Stimulated activated CD4-positive, alpha-beta T cell treated with anti-CD3 and anti-CD28 coated beads, TNF-alpha, amount 100 ng/mL, for 1 hour (primary cell): ENCODE data around the gene GGA1.
"Not testable (repeated sequence)": the region's sequence is repeated elsewhere in the genome, so short reads cannot be mapped to it uniquely, and the experiment has no call there.

Source experiments
- DNase-seq, 3 donors: peaks; one replicate each; pipeline ENCODE4 v3.0.0-alpha.2; 2020; ENCODE audit warnings: low read depth in 3 of 3, low spot score in 1 of 3

Gene GGA1

GRCh38 chr22:37647928-37648327 is 39.3 kb downstream of the GGA1 start:
- DNase-seq, result no peak

- DNase-seq, result no peak
Observed at GRCh38 chr22:37650463-37651136, 42.0 kb downstream of the GGA1 start.

- no peak for DNase-seq
Observed at GRCh38 chr22:37654563-37655251, 46.1 kb downstream of the GGA1 start.

- no peak for DNase-seq
Observed at GRCh38 chr22:37655252-37655563, 46.6 kb downstream of the GGA1 start.

DNA sequence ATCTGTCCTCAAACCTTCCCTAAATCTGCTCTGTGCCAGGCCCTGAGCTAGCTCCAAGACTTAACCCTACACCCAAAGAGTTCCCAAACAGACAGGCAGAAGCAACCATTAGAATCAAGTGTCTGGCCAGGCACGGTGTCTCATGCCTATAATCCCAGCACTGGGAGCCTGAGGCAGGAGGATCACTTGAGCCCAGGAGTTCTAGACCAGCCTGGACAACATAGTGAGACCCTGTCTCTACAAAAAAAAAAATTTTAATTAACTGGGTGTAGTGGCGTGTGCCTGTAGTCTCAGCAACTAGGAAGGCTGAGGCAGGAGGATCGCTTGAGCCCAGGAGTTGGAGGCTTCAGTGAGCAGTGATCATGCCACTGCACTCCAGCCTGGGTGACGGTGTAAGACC is 47.9 kb downstream of the GGA1 start:
- DNase-seq, result not testable (repeated sequence)

- no peak for DNase-seq
Observed at GRCh38 chr22:37657590-37658132, 49.0 kb downstream of the GGA1 start.

- DNase-seq, result peak; percentile 96 to 98 (median 96)
Observed at GRCh38 chr22:37658133-37659065, 49.8 kb downstream of the GGA1 start, which contains the start of gene PDXP. TSS of gene PDXP (plus strand) at chr22:37658723. CDS start at chr22:37658783, 60 bp downstream.

- DNase-seq, result no peak
Observed at GRCh38 chr22:37659066-37659896, 50.6 kb downstream of the GGA1 start.

GRCh38 chr22:37659897-37660708 is 51.5 kb downstream of the GGA1 start:
- no peak for DNase-seq

DNA sequence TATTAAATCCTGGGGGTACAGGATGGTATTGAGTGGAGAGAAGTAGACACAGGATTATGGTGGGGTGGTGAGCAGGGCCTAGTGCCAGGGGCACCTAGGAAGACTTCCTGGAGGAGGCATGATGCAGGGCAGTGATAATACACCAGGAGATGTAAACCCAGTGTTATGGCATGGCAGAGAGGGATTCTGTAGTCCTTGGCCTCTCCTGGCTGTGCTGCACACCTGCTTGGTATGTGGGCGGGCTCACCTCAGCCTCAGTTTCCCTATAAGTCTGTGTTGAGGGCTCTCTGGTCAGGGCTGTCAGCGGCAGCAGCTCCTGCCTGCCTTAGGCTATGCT is 52.0 kb downstream of the GGA1 start:
- no peak for DNase-seq

GRCh38 chr22:37661160-37661924 is 52.7 kb downstream of the GGA1 start:
- no peak for DNase-seq

GRCh38 chr22:37662039-37662438 is 53.4 kb downstream of the GGA1 start:
- no peak for DNase-seq

DNA sequence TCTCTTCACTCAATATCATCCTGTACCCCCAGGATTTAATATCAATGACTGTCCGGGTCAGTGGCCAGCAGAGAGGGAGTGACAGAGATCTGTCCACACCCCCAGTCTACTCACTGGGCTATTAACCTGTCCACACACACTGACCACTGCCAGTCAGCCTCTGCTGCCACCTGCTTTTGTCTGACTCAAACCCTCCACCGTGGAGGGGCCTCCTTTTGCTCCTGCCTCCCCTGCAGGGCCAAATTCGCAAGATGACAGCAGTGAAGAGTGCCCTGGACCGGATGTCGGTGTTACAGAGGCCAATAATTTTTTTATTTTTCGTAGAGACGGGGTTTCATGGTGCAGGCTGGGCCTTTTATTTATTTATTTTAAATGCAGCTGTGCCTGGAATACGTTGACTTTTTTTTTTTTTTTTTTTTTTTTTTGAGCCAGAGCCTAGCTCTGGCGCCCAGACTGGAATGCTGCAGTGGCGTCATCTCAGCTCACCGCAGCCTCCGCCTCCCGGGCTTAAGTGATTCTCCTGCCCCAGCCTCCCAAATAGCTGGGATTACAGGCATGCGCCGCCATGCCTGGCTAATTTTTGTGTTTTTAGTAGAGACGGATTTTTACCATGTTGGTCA is 55.0 kb downstream of the GGA1 start:
- DNase-seq, result no peak

DNA sequence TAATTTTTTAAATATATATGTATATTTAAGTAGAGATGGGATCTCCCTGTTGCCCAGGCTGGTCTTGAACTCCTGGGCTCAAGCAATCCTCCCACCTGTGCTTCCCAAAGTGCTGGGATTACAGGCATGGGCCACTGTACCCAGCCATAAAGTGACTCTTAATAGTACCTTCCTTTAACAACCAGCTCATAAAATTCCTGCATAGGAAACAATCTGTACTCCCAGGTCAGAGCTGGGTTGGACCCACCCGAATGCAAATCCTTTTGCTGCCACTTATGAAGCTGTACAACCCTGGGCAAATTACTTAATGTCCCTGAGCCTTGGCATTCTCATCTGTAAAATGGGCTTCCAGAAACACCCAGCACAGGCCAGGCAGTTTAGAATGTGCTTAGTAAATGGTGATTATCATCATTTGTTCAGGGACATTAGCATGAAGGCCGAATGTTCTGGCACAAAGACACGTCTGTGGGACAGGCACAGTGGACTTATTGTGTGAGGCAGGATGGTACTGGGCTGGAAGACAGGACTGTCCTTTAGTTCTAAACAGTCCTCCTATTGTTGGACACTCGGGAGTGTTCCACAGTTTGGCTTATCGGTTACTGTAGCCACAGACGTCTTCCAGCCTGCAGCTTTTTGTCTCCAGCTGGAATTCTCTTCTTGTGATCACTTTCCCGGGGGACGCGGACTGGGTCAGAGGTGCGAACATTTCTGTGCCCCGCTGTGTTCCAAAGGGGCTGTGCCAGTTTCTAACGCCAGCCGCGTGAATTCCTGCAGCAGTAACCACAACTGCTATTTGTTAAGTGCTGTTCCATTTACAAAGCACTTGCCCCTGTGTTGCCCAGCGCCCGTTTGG is 55.8 kb downstream of the GGA1 start:
- no peak for DNase-seq

- DNase-seq, result no peak
Observed at GRCh38 chr22:37665487-37665886, 56.9 kb downstream of the GGA1 start.

DNA sequence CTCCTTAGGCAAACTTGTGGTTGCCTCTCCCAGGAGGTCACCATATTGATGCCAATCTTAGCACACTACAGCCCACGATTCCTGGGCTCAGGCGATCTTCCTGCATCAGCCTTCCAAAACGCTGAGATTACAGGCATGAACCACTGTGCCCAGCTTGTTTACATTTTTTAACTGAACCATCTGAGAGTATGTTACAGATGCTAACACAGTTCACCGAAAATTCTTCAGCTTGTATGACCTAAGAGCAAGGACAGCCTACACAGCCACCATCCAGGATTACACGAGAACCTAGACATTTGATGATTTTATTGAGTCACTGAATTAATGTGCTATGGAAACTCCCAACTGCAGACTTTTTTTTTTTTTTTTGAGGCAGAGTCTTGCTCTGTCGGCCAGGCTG is 61.0 kb downstream of the GGA1 start:
- no peak for DNase-seq

DNA sequence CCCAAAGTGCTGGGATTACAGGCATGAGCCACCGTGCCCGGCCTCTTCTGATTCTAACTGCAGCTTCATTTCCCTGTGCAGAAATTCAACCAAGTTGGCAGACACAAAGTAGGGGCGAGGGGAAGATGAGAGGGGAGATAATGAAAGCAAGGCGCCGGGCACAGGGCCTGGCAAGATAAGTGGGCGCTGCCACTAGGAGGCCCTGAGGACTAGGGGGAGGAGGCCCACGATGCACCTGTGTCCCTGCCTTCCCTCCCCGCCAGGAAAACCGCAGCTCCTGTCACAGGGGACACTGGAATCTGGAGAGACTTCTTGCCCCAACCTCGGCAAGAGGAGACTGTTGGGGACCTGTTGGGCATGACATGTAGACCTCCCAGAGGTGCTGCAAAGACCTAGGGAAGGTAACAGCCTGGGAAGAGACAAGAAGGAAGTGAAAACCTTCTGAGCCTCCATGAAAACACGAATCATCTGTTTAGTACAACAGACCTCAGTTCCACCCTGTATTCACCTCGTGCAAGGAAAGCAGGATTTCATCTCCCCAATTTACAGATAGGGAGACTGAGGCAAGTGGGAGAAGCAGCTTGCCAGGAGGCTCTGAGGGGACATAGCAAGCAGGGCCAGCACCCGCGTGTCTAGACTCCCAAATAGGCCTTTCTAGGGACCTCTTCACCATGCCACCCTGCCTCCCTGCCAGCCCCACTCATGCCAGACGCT is 63.7 kb downstream of the GGA1 start:
- DNase-seq, result no peak
